C4-2B (cell line): ENCODE results near the gene TRIM4.

Source experiments
- ZFX ChIP-seq: fragments of 450-650 bp; IDR thresholded peaks from 2 replicates; pipeline ENCODE4 v1.6.1; 2017
- TF ChIP-seq, protein P1 (sequence below): fragments of 450-650 bp; conservative IDR thresholded peaks from 2 replicates; pipeline ENCODE4 v1.5.1; 2017; ENCODE audit warnings: mild to moderate bottlenecking

DNA sequence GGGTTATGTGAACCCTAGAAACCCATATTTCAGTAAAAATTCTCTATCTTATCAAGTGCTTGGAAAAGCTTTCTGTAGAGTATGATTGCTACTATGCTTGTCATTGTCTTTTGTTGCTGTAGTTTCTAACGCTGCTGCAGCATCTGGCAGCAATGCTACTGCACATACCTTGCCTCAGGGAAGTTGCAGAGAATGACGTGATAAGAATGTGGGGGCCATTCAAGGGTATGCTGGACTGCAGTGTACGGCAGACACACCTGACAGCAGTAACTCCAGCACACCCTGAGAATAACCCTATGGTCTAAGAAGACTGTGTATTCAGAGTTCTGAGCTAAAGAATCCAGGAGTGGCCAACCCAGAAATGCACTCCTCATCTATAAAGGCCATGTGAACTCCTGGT lies 20.5 kb downstream of the TRIM4 start:
- TF ChIP-seq, protein P1, sequence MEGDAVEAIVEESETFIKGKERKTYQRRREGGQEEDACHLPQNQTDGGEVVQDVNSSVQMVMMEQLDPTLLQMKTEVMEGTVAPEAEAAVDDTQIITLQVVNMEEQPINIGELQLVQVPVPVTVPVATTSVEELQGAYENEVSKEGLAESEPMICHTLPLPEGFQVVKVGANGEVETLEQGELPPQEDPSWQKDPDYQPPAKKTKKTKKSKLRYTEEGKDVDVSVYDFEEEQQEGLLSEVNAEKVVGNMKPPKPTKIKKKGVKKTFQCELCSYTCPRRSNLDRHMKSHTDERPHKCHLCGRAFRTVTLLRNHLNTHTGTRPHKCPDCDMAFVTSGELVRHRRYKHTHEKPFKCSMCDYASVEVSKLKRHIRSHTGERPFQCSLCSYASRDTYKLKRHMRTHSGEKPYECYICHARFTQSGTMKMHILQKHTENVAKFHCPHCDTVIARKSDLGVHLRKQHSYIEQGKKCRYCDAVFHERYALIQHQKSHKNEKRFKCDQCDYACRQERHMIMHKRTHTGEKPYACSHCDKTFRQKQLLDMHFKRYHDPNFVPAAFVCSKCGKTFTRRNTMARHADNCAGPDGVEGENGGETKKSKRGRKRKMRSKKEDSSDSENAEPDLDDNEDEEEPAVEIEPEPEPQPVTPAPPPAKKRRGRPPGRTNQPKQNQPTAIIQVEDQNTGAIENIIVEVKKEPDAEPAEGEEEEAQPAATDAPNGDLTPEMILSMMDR = no peak
- TF ChIP-seq ZFX = no peak
